PC-3 (cell line): Measurements from ENCODE around the gene PLEKHS1. TPM values are rescaled to one million over a fixed set of nuclear protein-coding genes. Genes with fewer than 3 reads are reported as not detected.

Experiments
- ATAC-seq: fragments of 200-7000 bp; cut with Tn5 transposase; 2 replicates; pipeline ENCODE4 v1.9.1; 2020; ENCODE audit warnings: mild to moderate bottlenecking, moderate library complexity
- BruUV-seq: library from RNA; stranded (reverse); fragments of 400-500 nt; replicated peaks from 2 replicates; lab custom pipeline; 2021; lab: Mats Ljungman, UMichigan
- CTCF ChIA-PET: fragments of 300-600 bp; sonication (Branson Sonifier 250); formaldehyde crosslinking; loops from one replicate; lab custom pipeline; 2022; ENCODE audit warnings: antibody characterized with exemption; lab: Charles Lee
- POLR2A ChIA-PET: fragments of 300-600 bp; sonication (Branson Sonifier 250); formaldehyde crosslinking; loops from one replicate; lab custom pipeline; 2022; ENCODE audit warnings: antibody characterized with exemption; ENCODE audit not compliant: unreplicated experiment; lab: Charles Lee
- DNase-seq: peaks from one replicate; pipeline ENCODE4 v3.0.0-alpha.2; 2015
- H2AFZ ChIP-seq: fragments of 300-600 bp; sonication (generic); 2 replicates; pipeline ENCODE4 v1.6.0; 2016; ENCODE audit warnings: antibody characterized with exemption, low read length
- H3F3A ChIP-seq: fragments of 300-600 bp; sonication (generic); one replicate; pipeline ENCODE4 v1.6.0; 2017; ENCODE audit warnings: antibody characterized with exemption, low read length, control low read depth, mild to moderate bottlenecking; ENCODE audit not compliant: unreplicated experiment
- H3K27ac ChIP-seq: fragments of 300-600 bp; sonication (generic); 2 replicates; pipeline ENCODE4 v1.5.1; 2016; ENCODE audit warnings: mild to moderate bottlenecking, low read length
- H3K27me3 ChIP-seq: fragments of 300-600 bp; sonication (generic); 2 replicates; pipeline ENCODE4 v1.6.1; 2016; ENCODE audit warnings: low read length, mixed read lengths
- H3K36me3 ChIP-seq: fragments of 300-600 bp; sonication (generic); 2 replicates; pipeline ENCODE4 v1.6.1; 2016; ENCODE audit warnings: low read depth, mixed run types, low read length, mixed read lengths
- H3K4me1 ChIP-seq: fragments of 300-600 bp; sonication (generic); 2 replicates; pipeline ENCODE4 v1.5.1; 2016; ENCODE audit warnings: low read length; ENCODE audit not compliant: insufficient read depth
- H3K4me2 ChIP-seq: fragments of 300-600 bp; sonication (generic); 2 replicates; pipeline ENCODE4 v1.6.0; 2016; ENCODE audit warnings: low read length
- H3K4me3 ChIP-seq: fragments of 300-600 bp; sonication (generic); 2 replicates; pipeline ENCODE4 v1.5.1; 2016; ENCODE audit warnings: mild to moderate bottlenecking, low read length, mixed read lengths
- H3K79me2 ChIP-seq: fragments of 300-600 bp; sonication (generic); 2 replicates; pipeline ENCODE4 v1.6.1; 2017; ENCODE audit warnings: low read length, mixed read lengths
- H3K9ac ChIP-seq: fragments of 300-600 bp; sonication (generic); 2 replicates; pipeline ENCODE4 v1.6.0; 2016; ENCODE audit warnings: mild to moderate bottlenecking, low read length
- H3K9me2 ChIP-seq: fragments of 300-600 bp; sonication (generic); replicated peaks from 2 replicates; pipeline ENCODE4 v1.6.1; 2016; ENCODE audit warnings: mixed run types, low read length, mixed read lengths
- H3K9me3 ChIP-seq: fragments of 300-600 bp; sonication (generic); 2 replicates; pipeline ENCODE4 v1.6.1; 2016; ENCODE audit warnings: low read length, mixed read lengths
- H4K20me1 ChIP-seq: fragments of 300-600 bp; sonication (generic); 2 replicates; pipeline ENCODE4 v1.6.1; 2016; ENCODE audit warnings: low read length, mixed read lengths
- EZH2 ChIP-seq: fragments of 300-600 bp; sonication (generic); IDR thresholded peaks from one replicate; pipeline ENCODE4 v1.6.1; 2017; ENCODE audit warnings: antibody characterized with exemption, mild to moderate bottlenecking, low read length; ENCODE audit not compliant: unreplicated experiment
- EZH2phosphoT487 ChIP-seq: fragments of 300-600 bp; sonication (generic); IDR thresholded peaks from 2 replicates; pipeline ENCODE4 v1.6.1; 2018; ENCODE audit warnings: mild to moderate bottlenecking, antibody characterized with exemption, low read length, borderline replicate concordance
- intact Hi-C: fragments of 100-400 bp; cut with micrococcal nuclease; formaldehyde crosslinking; loops from 2 replicates; pipeline ENCODE4 v1.9.0; 2023
- total RNA-seq: library from RNA; depleted of rRNA; stranded (reverse); fragments of >200 nt; gene quantifications from 2 replicates; pipeline ENCODE4 v1.2.3, GENCODE V29; 2014
- TF ChIP-seq, protein P1 (sequence below): fragments of 300-600 bp; sonication (generic); conservative IDR thresholded peaks from 2 replicates; pipeline ENCODE4 v1.5.1; 2017; ENCODE audit warnings: antibody characterized with exemption, low read depth, mild to moderate bottlenecking, low read length

The PLEKHS1 gene
- total RNA-seq, 1 experiment from 2014 or later = not detected

GRCh38 chr10:113705344-113705652, 46.2 kb upstream of the PLEKHS1 start:
- H4K20me1 ChIP-seq = no peaks in the 10 kb centered on the region
- no peaks in the 10 kb centered on the region for H3K36me3 ChIP-seq
- no TSS peak for BruUV-seq
- H3K27ac ChIP-seq = no peak overlapping the region
- no peaks in the 10 kb centered on the region for H3K27me3 ChIP-seq
- intact Hi-C loops = loop anchor here (1.0 to 5.0 kb wide), 3 partner anchors 94 to 398 kb away; partner anchors contain the start of genes DCLRE1A and NHLRC2
- H3K4me3 ChIP-seq = no peak overlapping the region
- H3F3A ChIP-seq = no peaks in the 10 kb centered on the region
- H3K4me2 ChIP-seq = no peak overlapping the region
- ChIA-PET CTCF (no interaction called here), POLR2A (no interaction called here)
- DNase-seq (no peak), ATAC-seq (no peak)
- H3K79me2 ChIP-seq = no peaks in the 10 kb centered on the region
- no peaks in the 10 kb centered on the region for H3K9me2 ChIP-seq
- H2AFZ ChIP-seq = no peak overlapping the region
- TF ChIP-seq, protein P1, sequence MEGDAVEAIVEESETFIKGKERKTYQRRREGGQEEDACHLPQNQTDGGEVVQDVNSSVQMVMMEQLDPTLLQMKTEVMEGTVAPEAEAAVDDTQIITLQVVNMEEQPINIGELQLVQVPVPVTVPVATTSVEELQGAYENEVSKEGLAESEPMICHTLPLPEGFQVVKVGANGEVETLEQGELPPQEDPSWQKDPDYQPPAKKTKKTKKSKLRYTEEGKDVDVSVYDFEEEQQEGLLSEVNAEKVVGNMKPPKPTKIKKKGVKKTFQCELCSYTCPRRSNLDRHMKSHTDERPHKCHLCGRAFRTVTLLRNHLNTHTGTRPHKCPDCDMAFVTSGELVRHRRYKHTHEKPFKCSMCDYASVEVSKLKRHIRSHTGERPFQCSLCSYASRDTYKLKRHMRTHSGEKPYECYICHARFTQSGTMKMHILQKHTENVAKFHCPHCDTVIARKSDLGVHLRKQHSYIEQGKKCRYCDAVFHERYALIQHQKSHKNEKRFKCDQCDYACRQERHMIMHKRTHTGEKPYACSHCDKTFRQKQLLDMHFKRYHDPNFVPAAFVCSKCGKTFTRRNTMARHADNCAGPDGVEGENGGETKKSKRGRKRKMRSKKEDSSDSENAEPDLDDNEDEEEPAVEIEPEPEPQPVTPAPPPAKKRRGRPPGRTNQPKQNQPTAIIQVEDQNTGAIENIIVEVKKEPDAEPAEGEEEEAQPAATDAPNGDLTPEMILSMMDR = no peak
- TF ChIP-seq EZH2phosphoT487 (no peak), EZH2 (no peak)
- H3K9ac ChIP-seq = no peak overlapping the region
- no peaks in the 10 kb centered on the region for H3K9me3 ChIP-seq
- H3K4me1 ChIP-seq = peaks cover 8% of the 10 kb centered on the region; the same call in 1 of the 2 replicates

DNA sequence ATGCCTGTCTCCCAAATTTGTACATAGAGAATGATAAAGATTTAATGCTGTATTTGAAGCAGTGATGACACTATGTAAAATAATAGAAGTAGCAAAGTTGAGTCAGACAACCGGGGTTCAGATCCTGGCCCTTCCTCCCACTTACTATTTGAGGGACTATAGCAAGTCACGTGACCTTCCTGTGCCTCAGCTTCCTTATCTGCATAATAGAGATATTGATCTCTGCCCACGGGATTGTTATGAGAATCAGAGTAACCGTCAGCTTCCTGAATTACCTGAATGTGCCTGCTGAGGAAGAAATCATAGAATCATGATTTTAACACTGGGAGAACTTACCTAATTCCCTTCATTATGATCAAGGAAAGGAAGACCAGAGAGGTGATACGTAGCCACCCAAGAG, 44.9 kb upstream of the PLEKHS1 start:
- Histone ChIP-seq H4K20me1 (no peaks in the 10 kb centered on the region), H3K4me2 (no peak overlapping the region), H3F3A (no peaks in the 10 kb centered on the region), H3K36me3 (no peaks in the 10 kb centered on the region), H3K27ac (no peak overlapping the region), H3K9ac (no peak overlapping the region), H3K4me1 (peaks cover 8% of the 10 kb centered on the region; the same call in 1 of the 2 replicates), H3K79me2 (no peaks in the 10 kb centered on the region), H3K9me2 (no peaks in the 10 kb centered on the region), H3K9me3 (no peaks in the 10 kb centered on the region), H2AFZ (no peak overlapping the region), H3K27me3 (no peaks in the 10 kb centered on the region), H3K4me3 (no peak overlapping the region)
- ChIA-PET CTCF (no interaction called here), POLR2A (no interaction called here)
- TF ChIP-seq EZH2phosphoT487 (no peak), EZH2 (no peak)
- TF ChIP-seq, protein P1 = no peak
- no TSS peak for BruUV-seq
- intact Hi-C loops = loop anchor here (5.0 kb wide), 1 partner anchor 146 kb away; the partner anchor contains the start of genes DCLRE1A and NHLRC2
- ATAC-seq = no peak
- no peak for DNase-seq

- no peak for DNase-seq
- no peaks in the 10 kb centered on the region for H3K36me3 ChIP-seq
- no peaks in the 10 kb centered on the region for H3K27me3 ChIP-seq
- no peak for ATAC-seq
- no peaks in the 10 kb centered on the region for H3K9me3 ChIP-seq
- BruUV-seq = no TSS peak
- H3F3A ChIP-seq = no peaks in the 10 kb centered on the region
- no peaks in the 10 kb centered on the region for H4K20me1 ChIP-seq
- no peak overlapping the region for H3K4me3 ChIP-seq
- intact Hi-C loops = loop anchor here (5.0 kb wide), 1 partner anchor 144 kb away; the partner anchor contains the start of genes DCLRE1A and NHLRC2
- ChIA-PET POLR2A (no interaction called here), CTCF (no interaction called here)
- no peak overlapping the region for H3K4me2 ChIP-seq
- no peak overlapping the region for H2AFZ ChIP-seq
- peaks cover 8% of the 10 kb centered on the region; the same call in 1 of the 2 replicates for H3K4me1 ChIP-seq
- no peaks in the 10 kb centered on the region for H3K79me2 ChIP-seq
- H3K9ac ChIP-seq = no peak overlapping the region
- H3K9me2 ChIP-seq = no peaks in the 10 kb centered on the region
- TF ChIP-seq EZH2phosphoT487 (no peak), EZH2 (no peak)
- TF ChIP-seq, protein P1 = no peak
- H3K27ac ChIP-seq = no peak overlapping the region
Measured at GRCh38 chr10:113708640-113709039, 42.8 kb upstream of the PLEKHS1 start.
